Neural progenitor cell (in vitro differentiated cells): ENCODE data around the gene THOC2. TPM values are rescaled to one million over a fixed set of nuclear protein-coding genes. Genes with fewer than 3 reads are reported as not detected.
"Not testable (repeated sequence)": the region's sequence is repeated elsewhere in the genome, so short reads cannot be mapped to it uniquely, and the experiment has no call there.

Experiments used
- DNase-seq: peaks from one replicate; pipeline ENCODE4 v3.0.0-alpha.2; 2016; ENCODE audit warnings: low spot score
- H2AFZ ChIP-seq: fragments of 200-600 bp; sonication (generic); replicated peaks from 2 replicates; pipeline ENCODE4 v1.6.1; 2016; ENCODE audit warnings: antibody characterized with exemption
- H3F3A ChIP-seq: fragments of 200-600 bp; sonication (generic); 2 replicates; pipeline ENCODE4 v1.6.1; 2016; ENCODE audit warnings: antibody characterized with exemption, low read depth
- H3K27ac ChIP-seq: fragments of 200-600 bp; sonication (generic); 2 replicates; pipeline ENCODE4 v1.5.1; 2016; ENCODE audit warnings: mild to moderate bottlenecking
- H3K27me3 ChIP-seq: fragments of 200-600 bp; sonication (generic); 2 replicates; pipeline ENCODE4 v1.6.1; 2016; ENCODE audit warnings: mild to moderate bottlenecking, moderate library complexity
- H3K36me3 ChIP-seq: fragments of 200-600 bp; sonication (generic); 2 replicates; pipeline ENCODE4 v1.5.1; 2016
- H3K4me1 ChIP-seq: fragments of 200-600 bp; sonication (generic); 2 replicates; pipeline ENCODE4 v1.6.1; 2016; ENCODE audit warnings: mixed run types
- H3K4me2 ChIP-seq: fragments of 200-600 bp; sonication (generic); 2 replicates; pipeline ENCODE4 v1.6.1; 2016
- H3K4me3 ChIP-seq: fragments of 200-600 bp; sonication (generic); 2 replicates; pipeline ENCODE4 v1.5.1; 2016
- H3K79me2 ChIP-seq: fragments of 200-600 bp; sonication (generic); 2 replicates; pipeline ENCODE4 v1.6.1; 2016; ENCODE audit warnings: low read depth
- H3K9ac ChIP-seq: fragments of 200-600 bp; sonication (generic); 2 replicates; pipeline ENCODE4 v1.6.1; 2016
- H3K9me3 ChIP-seq: fragments of 200-600 bp; sonication (generic); 2 replicates; pipeline ENCODE4 v1.5.1; 2016; ENCODE audit warnings: low read depth
- H4K20me1 ChIP-seq: fragments of 200-600 bp; sonication (generic); 2 replicates; pipeline ENCODE4 v1.6.1; 2016; ENCODE audit warnings: low read depth
- H3K27ac Mint-ChIP-seq: 3 replicates; pipeline ENCODE4 v1.8.0; 2021; ENCODE audit warnings: mixed read lengths
- H3K27me3 Mint-ChIP-seq: 2 replicates; pipeline ENCODE4 v1.8.0; 2022; ENCODE audit warnings: low read depth, mild to moderate bottlenecking, inconsistent platforms, moderate library complexity, mixed read lengths; ENCODE audit not compliant: insufficient read depth
- H3K36me3 Mint-ChIP-seq: 3 replicates; pipeline ENCODE4 v1.8.0; 2021; ENCODE audit warnings: mixed read lengths
- H3K4me1 Mint-ChIP-seq: 3 replicates; pipeline ENCODE4 v1.8.0; 2021; ENCODE audit warnings: mixed read lengths
- H3K4me3 Mint-ChIP-seq: 3 replicates; pipeline ENCODE4 v1.8.0; 2021; ENCODE audit warnings: mild to moderate bottlenecking, moderate library complexity, mixed read lengths
- H3K9me3 Mint-ChIP-seq: 3 replicates; pipeline ENCODE4 v1.8.0; 2020; ENCODE audit warnings: mixed read lengths
- EZH2 ChIP-seq: fragments of 200-600 bp; sonication (generic); IDR thresholded peaks from 2 replicates; pipeline ENCODE4 v1.6.1; 2017; ENCODE audit warnings: antibody characterized with exemption, mild to moderate bottlenecking, moderate library complexity
- EZH2phosphoT487 ChIP-seq: fragments of 200-600 bp; sonication (generic); IDR thresholded peaks from 2 replicates; pipeline ENCODE4 v1.6.1; 2017; ENCODE audit warnings: antibody characterized with exemption
- total RNA-seq: library from RNA; depleted of rRNA; stranded (reverse); fragments of >200 nt; gene quantifications from 2 replicates; pipeline ENCODE4 v1.2.3, GENCODE V29; 2015; ENCODE audit warnings: low replicate concordance
- TF ChIP-seq, protein P1 (sequence below): fragments of 200-600 bp; sonication (generic); IDR thresholded peaks from 2 replicates; pipeline ENCODE4 v1.5.1; 2017; ENCODE audit warnings: antibody characterized with exemption, mild to moderate bottlenecking

THOC2 gene
- total RNA-seq, 1 donor from 2014 or later: 201 TPM

DNA sequence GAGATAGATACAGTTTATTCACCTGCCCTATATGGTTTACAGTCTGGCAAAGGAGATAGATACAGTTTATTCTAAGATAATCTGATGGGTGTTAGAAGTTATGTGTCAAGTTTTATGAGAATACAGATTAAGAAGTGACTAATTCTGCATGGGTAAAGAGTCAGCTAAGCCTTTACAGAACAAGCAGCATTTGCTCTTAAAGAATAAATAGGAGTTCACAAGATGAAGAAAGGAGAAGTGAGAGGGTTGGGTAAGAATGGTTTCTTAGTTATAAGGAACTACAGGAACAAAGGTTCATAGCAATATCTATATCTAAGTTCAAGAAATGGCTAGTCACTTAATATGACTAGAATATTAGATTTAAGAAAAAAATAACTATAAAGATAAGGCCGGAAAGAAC is 47.6 kb downstream of the THOC2 start:
- Histone ChIP-seq H3K4me3 (no peak overlapping the region), H4K20me1 (peaks cover 4% of the 10 kb centered on the region), H3F3A (no peaks in the 10 kb centered on the region), H3K27me3 (no peaks in the 10 kb centered on the region), H3K9me3 (no peaks in the 10 kb centered on the region), H3K79me2 (no peaks in the 10 kb centered on the region), H3K9ac (no peak overlapping the region), H3K4me2 (no peak overlapping the region), H3K4me1 (no peaks in the 10 kb centered on the region), H3K27ac (no peak overlapping the region), H2AFZ (no peak overlapping the region), H3K36me3 (peaks cover 7% of the 10 kb centered on the region)
- no peak overlapping the region for H3K27ac Mint-ChIP-seq
- no peaks in the 10 kb centered on the region for H3K9me3 Mint-ChIP-seq
- H3K4me3 Mint-ChIP-seq: no peak overlapping the region
- no peak for DNase-seq
- TF ChIP-seq EZH2phosphoT487 (no peak), EZH2 (no peak)
- TF ChIP-seq, protein P1, sequence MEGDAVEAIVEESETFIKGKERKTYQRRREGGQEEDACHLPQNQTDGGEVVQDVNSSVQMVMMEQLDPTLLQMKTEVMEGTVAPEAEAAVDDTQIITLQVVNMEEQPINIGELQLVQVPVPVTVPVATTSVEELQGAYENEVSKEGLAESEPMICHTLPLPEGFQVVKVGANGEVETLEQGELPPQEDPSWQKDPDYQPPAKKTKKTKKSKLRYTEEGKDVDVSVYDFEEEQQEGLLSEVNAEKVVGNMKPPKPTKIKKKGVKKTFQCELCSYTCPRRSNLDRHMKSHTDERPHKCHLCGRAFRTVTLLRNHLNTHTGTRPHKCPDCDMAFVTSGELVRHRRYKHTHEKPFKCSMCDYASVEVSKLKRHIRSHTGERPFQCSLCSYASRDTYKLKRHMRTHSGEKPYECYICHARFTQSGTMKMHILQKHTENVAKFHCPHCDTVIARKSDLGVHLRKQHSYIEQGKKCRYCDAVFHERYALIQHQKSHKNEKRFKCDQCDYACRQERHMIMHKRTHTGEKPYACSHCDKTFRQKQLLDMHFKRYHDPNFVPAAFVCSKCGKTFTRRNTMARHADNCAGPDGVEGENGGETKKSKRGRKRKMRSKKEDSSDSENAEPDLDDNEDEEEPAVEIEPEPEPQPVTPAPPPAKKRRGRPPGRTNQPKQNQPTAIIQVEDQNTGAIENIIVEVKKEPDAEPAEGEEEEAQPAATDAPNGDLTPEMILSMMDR: no peak
- no peaks in the 10 kb centered on the region for H3K4me1 Mint-ChIP-seq
- peaks cover 7% of the 10 kb centered on the region for H3K36me3 Mint-ChIP-seq
- no peaks in the 10 kb centered on the region for H3K27me3 Mint-ChIP-seq

GRCh38 chrX:123682186-123682585 is 50.7 kb downstream of the THOC2 start:
- TF ChIP-seq EZH2phosphoT487: no peak
- TF ChIP-seq, protein P1: no peak
- no peak for TF ChIP-seq EZH2
- Mint-ChIP-seq H3K27ac (no peak overlapping the region), H3K4me1 (no peaks in the 10 kb centered on the region), H3K9me3 (no peaks in the 10 kb centered on the region), H3K36me3 (peaks cover 19% of the 10 kb centered on the region), H3K27me3 (no peaks in the 10 kb centered on the region), H3K4me3 (no peak overlapping the region)
- DNase-seq: no peak
- no peaks in the 10 kb centered on the region for H3K9me3 ChIP-seq
- no peaks in the 10 kb centered on the region for H3K79me2 ChIP-seq
- H3K9ac ChIP-seq: no peak overlapping the region
- H3K4me3 ChIP-seq: no peak overlapping the region
- H3F3A ChIP-seq: no peaks in the 10 kb centered on the region
- no peaks in the 10 kb centered on the region for H3K27me3 ChIP-seq
- no peaks in the 10 kb centered on the region for H3K4me1 ChIP-seq
- peaks cover 7% of the 10 kb centered on the region for H3K36me3 ChIP-seq
- no peak overlapping the region for H3K27ac ChIP-seq
- no peak overlapping the region for H2AFZ ChIP-seq
- H3K4me2 ChIP-seq: no peak overlapping the region
- H4K20me1 ChIP-seq: peaks cover 4% of the 10 kb centered on the region

DNA sequence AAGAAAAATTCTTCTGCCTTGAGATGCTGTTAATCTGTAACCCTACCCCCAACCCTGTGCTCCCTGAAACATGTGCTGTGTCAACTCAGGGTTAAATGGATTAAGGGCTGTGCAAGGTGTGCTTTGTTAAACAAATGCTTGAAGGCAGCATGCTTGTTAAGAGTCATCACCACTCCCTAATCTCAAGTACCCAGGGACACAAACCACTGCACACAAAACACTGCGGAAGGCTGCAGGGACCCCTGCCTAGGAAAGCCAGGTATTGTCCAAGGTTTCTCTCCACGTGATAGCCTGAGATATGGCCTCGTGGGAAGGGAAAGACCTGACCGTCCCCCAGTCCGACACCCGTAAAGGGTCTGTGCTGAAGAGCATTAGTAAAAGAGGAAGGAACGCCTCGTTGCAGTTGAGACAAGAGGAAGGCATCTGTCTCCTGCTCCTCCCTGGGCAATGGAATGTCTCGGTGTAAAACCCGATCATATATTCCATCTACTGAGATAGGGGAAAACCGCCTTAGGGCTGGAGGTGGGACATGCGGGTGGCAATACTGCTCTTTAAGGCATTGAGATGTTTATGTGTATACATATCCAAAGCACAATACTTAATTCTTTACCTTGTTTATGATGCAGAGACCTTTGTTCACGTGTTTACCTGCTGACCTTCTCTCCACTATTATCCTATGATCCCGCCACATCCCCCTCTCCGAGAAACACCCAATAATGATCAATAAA is 53.0 kb downstream of the THOC2 start:
- not testable (repeated sequence) for H3K9ac ChIP-seq, H3F3A ChIP-seq, H3K4me3 ChIP-seq, H2AFZ ChIP-seq, H3K27me3 ChIP-seq, H3K27me3 Mint-ChIP-seq, DNase-seq, H3K4me2 ChIP-seq, H3K9me3 Mint-ChIP-seq, H3K79me2 ChIP-seq, H3K4me1 ChIP-seq, H3K9me3 ChIP-seq, H3K27ac Mint-ChIP-seq, H3K4me3 Mint-ChIP-seq, H3K4me1 Mint-ChIP-seq, H3K36me3 ChIP-seq, H3K27ac ChIP-seq, H4K20me1 ChIP-seq
- peaks cover 20% of the 10 kb centered on the region for H3K36me3 Mint-ChIP-seq

GRCh38 chrX:123675154-123675553 is 57.7 kb downstream of the THOC2 start:
- H3K9me3 ChIP-seq: no peaks in the 10 kb centered on the region
- no peak overlapping the region for H3K9ac ChIP-seq
- Mint-ChIP-seq H3K4me1 (no peaks in the 10 kb centered on the region), H3K27ac (no peak overlapping the region), H3K27me3 (peaks cover 2% of the 10 kb centered on the region), H3K36me3 (peaks cover 18% of the 10 kb centered on the region), H3K4me3 (no peak overlapping the region), H3K9me3 (no peaks in the 10 kb centered on the region)
- no peak for TF ChIP-seq EZH2phosphoT487
- TF ChIP-seq, protein P1: no peak
- no peak for TF ChIP-seq EZH2
- H3K79me2 ChIP-seq: no peaks in the 10 kb centered on the region
- no peaks in the 10 kb centered on the region for H3K4me1 ChIP-seq
- H3K27ac ChIP-seq: no peak overlapping the region
- no peaks in the 10 kb centered on the region for H3K36me3 ChIP-seq
- H3K27me3 ChIP-seq: no peaks in the 10 kb centered on the region
- H3K4me2 ChIP-seq: no peak overlapping the region
- H2AFZ ChIP-seq: no peak overlapping the region
- H3F3A ChIP-seq: no peaks in the 10 kb centered on the region
- H4K20me1 ChIP-seq: no peaks in the 10 kb centered on the region
- H3K4me3 ChIP-seq: no peak overlapping the region
- no peak for DNase-seq
